SK-N-SH (cell line): ENCODE data around the gene MTA2.
A peak's percentile ranks its signal among the peaks of the same experiment; 100 is the strongest.

Experiments
- POLR2AphosphoS5 ChIP-seq: IDR thresholded peaks from 2 replicates; pipeline ENCODE4 v1.6.1; 2012; ENCODE audit warnings: low read depth, low read length
- RAD21 ChIP-seq: IDR thresholded peaks from 2 replicates; pipeline ENCODE4 v1.6.1; 2012; ENCODE audit warnings: mild to moderate bottlenecking, low read length
- TF ChIP-seq, protein P1 (sequence below): fragments of 200-600 bp; sonication (generic); IDR thresholded peaks from 2 replicates; pipeline ENCODE4 v1.6.1; 2017; ENCODE audit warnings: antibody characterized with exemption, mild to moderate bottlenecking, moderate library complexity
- TF ChIP-seq, protein P2 (sequence below): IDR thresholded peaks from 2 replicates; pipeline ENCODE4 v1.4.0; 2012; ENCODE audit warnings: low read depth, borderline replicate concordance

- TF ChIP-seq, protein P1, sequence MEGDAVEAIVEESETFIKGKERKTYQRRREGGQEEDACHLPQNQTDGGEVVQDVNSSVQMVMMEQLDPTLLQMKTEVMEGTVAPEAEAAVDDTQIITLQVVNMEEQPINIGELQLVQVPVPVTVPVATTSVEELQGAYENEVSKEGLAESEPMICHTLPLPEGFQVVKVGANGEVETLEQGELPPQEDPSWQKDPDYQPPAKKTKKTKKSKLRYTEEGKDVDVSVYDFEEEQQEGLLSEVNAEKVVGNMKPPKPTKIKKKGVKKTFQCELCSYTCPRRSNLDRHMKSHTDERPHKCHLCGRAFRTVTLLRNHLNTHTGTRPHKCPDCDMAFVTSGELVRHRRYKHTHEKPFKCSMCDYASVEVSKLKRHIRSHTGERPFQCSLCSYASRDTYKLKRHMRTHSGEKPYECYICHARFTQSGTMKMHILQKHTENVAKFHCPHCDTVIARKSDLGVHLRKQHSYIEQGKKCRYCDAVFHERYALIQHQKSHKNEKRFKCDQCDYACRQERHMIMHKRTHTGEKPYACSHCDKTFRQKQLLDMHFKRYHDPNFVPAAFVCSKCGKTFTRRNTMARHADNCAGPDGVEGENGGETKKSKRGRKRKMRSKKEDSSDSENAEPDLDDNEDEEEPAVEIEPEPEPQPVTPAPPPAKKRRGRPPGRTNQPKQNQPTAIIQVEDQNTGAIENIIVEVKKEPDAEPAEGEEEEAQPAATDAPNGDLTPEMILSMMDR, result peak; percentile 76
- peak; percentile 16; the same call in 1 of the 2 replicates for TF ChIP-seq POLR2AphosphoS5
- TF ChIP-seq RAD21, result no peak; the same call in 1 of the 2 replicates
- TF ChIP-seq, protein P2, sequence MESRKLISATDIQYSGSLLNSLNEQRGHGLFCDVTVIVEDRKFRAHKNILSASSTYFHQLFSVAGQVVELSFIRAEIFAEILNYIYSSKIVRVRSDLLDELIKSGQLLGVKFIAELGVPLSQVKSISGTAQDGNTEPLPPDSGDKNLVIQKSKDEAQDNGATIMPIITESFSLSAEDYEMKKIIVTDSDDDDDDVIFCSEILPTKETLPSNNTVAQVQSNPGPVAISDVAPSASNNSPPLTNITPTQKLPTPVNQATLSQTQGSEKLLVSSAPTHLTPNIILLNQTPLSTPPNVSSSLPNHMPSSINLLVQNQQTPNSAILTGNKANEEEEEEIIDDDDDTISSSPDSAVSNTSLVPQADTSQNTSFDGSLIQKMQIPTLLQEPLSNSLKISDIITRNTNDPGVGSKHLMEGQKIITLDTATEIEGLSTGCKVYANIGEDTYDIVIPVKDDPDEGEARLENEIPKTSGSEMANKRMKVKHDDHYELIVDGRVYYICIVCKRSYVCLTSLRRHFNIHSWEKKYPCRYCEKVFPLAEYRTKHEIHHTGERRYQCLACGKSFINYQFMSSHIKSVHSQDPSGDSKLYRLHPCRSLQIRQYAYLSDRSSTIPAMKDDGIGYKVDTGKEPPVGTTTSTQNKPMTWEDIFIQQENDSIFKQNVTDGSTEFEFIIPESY, result no peak
Measured at GRCh38 chr11:62612366-62613290, 11.0 kb upstream of the MTA2 start, which contains the start of the genes EML3 and ROM1.
